CD14-positive monocyte (primary cell): ENCODE measurements around the gene RUNX2. TPM values are rescaled to one million over a fixed set of nuclear protein-coding genes. Genes with fewer than 3 reads are reported as not detected.
A peak's percentile ranks its signal among the peaks of the same experiment; 100 is the strongest.

Experiments used
- DNase-seq, 3 donors: peaks; one replicate each; pipeline ENCODE4 v3.0.0-alpha.2; 2011 to 2022
- H2AFZ ChIP-seq: 2 replicates; pipeline ENCODE4 v1.6.0; 2012; ENCODE audit warnings: mild to moderate bottlenecking, low read depth, low read length, inconsistent platforms; ENCODE audit not compliant: insufficient read depth, poor library complexity, severe bottlenecking
- H3K27ac ChIP-seq, 2 donors: 1 replicate in 1 of 2; 2 replicates in 1 of 2; pipeline ENCODE4 v1.5.1; 2012 to 2013; ENCODE audit warnings: low read length in 2 of 2, control low read depth in 1 of 2, inconsistent platforms in 1 of 2, low read depth in 1 of 2, mild to moderate bottlenecking in 1 of 2
- H3K27me3 ChIP-seq, 2 donors: one replicate each; pipeline versions ENCODE4 v1.6.0 to v1.6.1; 2011 to 2013; ENCODE audit warnings: low read length in 2 of 2; ENCODE audit not compliant: control insufficient read depth in 2 of 2, insufficient read depth in 2 of 2
- H3K36me3 ChIP-seq, 2 donors: replicated peaks in 1 of 2; 1 replicate in 1 of 2; 2 replicates in 1 of 2; pipeline versions ENCODE4 v1.5.1 to v1.6.1; 2012 to 2013; ENCODE audit warnings: low read length in 2 of 2, control low read depth in 1 of 2, inconsistent platforms in 1 of 2, mild to moderate bottlenecking in 1 of 2; ENCODE audit not compliant: insufficient read depth in 2 of 2, control insufficient read depth in 1 of 2
- H3K4me1 ChIP-seq, 2 donors: 1 replicate in 1 of 2; 2 replicates in 1 of 2; pipeline versions ENCODE4 v1.5.1 to v1.6.1; 2012 to 2013; ENCODE audit warnings: low read length in 2 of 2, control low read depth in 1 of 2, inconsistent platforms in 1 of 2, mild to moderate bottlenecking in 1 of 2, moderate library complexity in 1 of 2; ENCODE audit not compliant: insufficient read depth in 2 of 2, control insufficient read depth in 1 of 2
- H3K4me2 ChIP-seq: replicated peaks from 2 replicates; pipeline ENCODE3; 2012; ENCODE audit warnings: low read length, moderate library complexity, mild to moderate bottlenecking; ENCODE audit not compliant: poor library complexity, severe bottlenecking; ENCODE audit errors: extremely low read depth
- H3K4me3 ChIP-seq, 3 experiments: fragments of 200-600 bp in 1 of 3; sonication (generic) in 1 of 3; replicated peaks in 1 of 3; 1 replicate in 2 of 3; 2 replicates in 1 of 3; pipeline ENCODE4 v1.5.1; 2011 to 2013; ENCODE audit warnings: low read length in 3 of 3, mild to moderate bottlenecking in 3 of 3, control low read depth in 2 of 3, low read depth in 2 of 3, inconsistent platforms in 1 of 3, moderate library complexity in 1 of 3
- H3K79me2 ChIP-seq: 2 replicates; pipeline ENCODE4 v1.6.0; 2012; ENCODE audit warnings: mild to moderate bottlenecking, control low read depth, inconsistent platforms, low read length, moderate library complexity; ENCODE audit not compliant: insufficient read depth
- H3K9ac ChIP-seq: 2 replicates; pipeline ENCODE4 v1.6.0; 2017; ENCODE audit warnings: low read length, mild to moderate bottlenecking; ENCODE audit not compliant: insufficient read depth, poor library complexity, severe bottlenecking
- H3K9me3 ChIP-seq, 2 donors: replicated peaks in 1 of 2; 1 replicate in 1 of 2; 2 replicates in 1 of 2; pipeline versions ENCODE4 v1.5.1 to v1.6.1; 2012 to 2013; ENCODE audit warnings: low read length in 2 of 2, control low read depth in 1 of 2; ENCODE audit not compliant: control insufficient read depth in 1 of 2, insufficient read depth in 1 of 2
- H4K20me1 ChIP-seq: 2 replicates; pipeline ENCODE4 v1.6.0; 2012; ENCODE audit warnings: mild to moderate bottlenecking, low read length, control low read depth, moderate library complexity; ENCODE audit not compliant: insufficient read depth
- H3K27ac Mint-ChIP-seq, 7 donors: one replicate each; pipeline ENCODE4 v1.8.0; 2020; ENCODE audit warnings: mild to moderate bottlenecking in 7 of 7, mixed read lengths in 7 of 7, moderate library complexity in 6 of 7, inconsistent platforms in 2 of 7
- H3K27me3 Mint-ChIP-seq, 3 donors: one replicate each; pipeline ENCODE4 v1.8.0; 2021 to 2022; ENCODE audit warnings: low read depth in 3 of 3, mild to moderate bottlenecking in 3 of 3, mixed read lengths in 3 of 3, moderate library complexity in 3 of 3, inconsistent platforms in 1 of 3
- H3K36me3 Mint-ChIP-seq, 2 donors: one replicate each; pipeline ENCODE4 v1.8.0; 2020; ENCODE audit warnings: mixed read lengths in 2 of 2, inconsistent platforms in 1 of 2, mild to moderate bottlenecking in 1 of 2
- H3K4me1 Mint-ChIP-seq: one replicate; pipeline ENCODE4 v1.8.0; 2020; ENCODE audit warnings: mild to moderate bottlenecking, mixed read lengths
- H3K4me3 Mint-ChIP-seq, 2 donors: one replicate each; pipeline ENCODE4 v1.8.0; 2020; ENCODE audit warnings: mild to moderate bottlenecking in 2 of 2, mixed read lengths in 2 of 2, moderate library complexity in 1 of 2
- H3K9me3 Mint-ChIP-seq, 7 donors: one replicate each; pipeline ENCODE4 v1.8.0; 2020 to 2022; ENCODE audit warnings: mixed read lengths in 7 of 7, mild to moderate bottlenecking in 6 of 7, moderate library complexity in 6 of 7, inconsistent platforms in 2 of 7
- WGBS: methylation state at CpG from one replicate; pipeline ENCODE4 v1.1.5; 2013; ENCODE audit warnings: missing lambda C conversion rate; ENCODE audit not compliant: insufficient coverage; 5-methylcytosine and 5-hydroxymethylcytosine counted together
- intact Hi-C, 2 donors: fragments of 100-400 bp; cut with micrococcal nuclease; formaldehyde crosslinking; loops; one replicate each; pipeline versions ENCODE4 v1.15.0 to v1.15.1; 2023
- polyA plus RNA-seq, 3 donors: library from polyadenylated mRNA; depleted of rRNA in 1 of 3; unstranded in 2 of 3; stranded (reverse) in 1 of 3; fragments of 300-500 nt in 2 of 3; fragments of >200 nt in 1 of 3; fragmentation: Illumina TruSeq in 2 of 3; gene quantifications; 1 replicate in 2 of 3; 2 replicates in 1 of 3; pipeline ENCODE4 v1.2.3, GENCODE V29; 2012 to 2021
- TF ChIP-seq, protein P1 (sequence below): fragments of 200-600 bp; IDR thresholded peaks from one replicate; pipeline ENCODE4 v1.8.0; 2022; ENCODE audit warnings: antibody characterized with exemption, mild to moderate bottlenecking

RUNX2 gene
- polyA plus RNA-seq, 3 donors: 1.3 to 5.0 (median 2.5) TPM

- Histone ChIP-seq H3K27ac (no peak overlapping the region), H3K9me3 (no peaks in the 10 kb centered on the region), H3K36me3 (no peaks in the 10 kb centered on the region), H3K79me2 (no peaks in the 10 kb centered on the region), H3K4me3 (no peak overlapping the region), H4K20me1 (no peaks in the 10 kb centered on the region), H3K9ac (no peak overlapping the region), H2AFZ (no peak overlapping the region), H3K4me1 (no peaks in the 10 kb centered on the region), H3K27me3 (no peaks in the 10 kb centered on the region), H3K4me2 (no peak overlapping the region)
- no peaks in the 10 kb centered on the region for H3K36me3 Mint-ChIP-seq
- TF ChIP-seq, protein P1, sequence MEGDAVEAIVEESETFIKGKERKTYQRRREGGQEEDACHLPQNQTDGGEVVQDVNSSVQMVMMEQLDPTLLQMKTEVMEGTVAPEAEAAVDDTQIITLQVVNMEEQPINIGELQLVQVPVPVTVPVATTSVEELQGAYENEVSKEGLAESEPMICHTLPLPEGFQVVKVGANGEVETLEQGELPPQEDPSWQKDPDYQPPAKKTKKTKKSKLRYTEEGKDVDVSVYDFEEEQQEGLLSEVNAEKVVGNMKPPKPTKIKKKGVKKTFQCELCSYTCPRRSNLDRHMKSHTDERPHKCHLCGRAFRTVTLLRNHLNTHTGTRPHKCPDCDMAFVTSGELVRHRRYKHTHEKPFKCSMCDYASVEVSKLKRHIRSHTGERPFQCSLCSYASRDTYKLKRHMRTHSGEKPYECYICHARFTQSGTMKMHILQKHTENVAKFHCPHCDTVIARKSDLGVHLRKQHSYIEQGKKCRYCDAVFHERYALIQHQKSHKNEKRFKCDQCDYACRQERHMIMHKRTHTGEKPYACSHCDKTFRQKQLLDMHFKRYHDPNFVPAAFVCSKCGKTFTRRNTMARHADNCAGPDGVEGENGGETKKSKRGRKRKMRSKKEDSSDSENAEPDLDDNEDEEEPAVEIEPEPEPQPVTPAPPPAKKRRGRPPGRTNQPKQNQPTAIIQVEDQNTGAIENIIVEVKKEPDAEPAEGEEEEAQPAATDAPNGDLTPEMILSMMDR: no peak
- no peak overlapping the region for H3K4me3 Mint-ChIP-seq
- DNase-seq: peak in 1 of 3 donors; percentile 43
- 90% methylated on average over 4 of the region's 6 CpGs for WGBS
- intact Hi-C loops: no loop called here
- H3K27me3 Mint-ChIP-seq: no peaks in the 10 kb centered on the region
- no peak overlapping the region for H3K27ac Mint-ChIP-seq
- H3K9me3 Mint-ChIP-seq: peaks cover 0 to 3% (median 0%) of the 10 kb centered on the region in 7 donors
- H3K4me1 Mint-ChIP-seq: no peaks in the 10 kb centered on the region
These were observed 369.5 kb downstream of the RUNX2 start for GRCh38 chr6:45697605-45698004.

DNA sequence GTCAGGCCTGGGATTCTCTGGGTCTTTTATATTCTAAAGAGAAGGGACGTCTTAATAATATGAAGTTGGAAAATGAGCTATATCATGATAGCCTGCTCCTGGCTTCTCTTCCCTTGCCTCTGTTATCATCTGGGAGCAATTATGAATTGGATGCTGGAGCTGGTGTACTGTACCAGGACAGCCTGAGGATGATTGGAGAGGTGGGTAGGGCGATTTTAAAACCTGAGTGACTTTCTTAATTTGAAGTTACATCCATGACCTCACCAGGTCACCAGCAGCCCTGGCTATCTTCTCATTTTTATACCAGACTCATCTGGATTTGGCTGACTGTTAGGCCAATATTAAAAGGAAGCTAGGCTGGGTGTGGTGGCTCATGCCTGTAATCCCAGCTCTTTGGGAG is 369.9 kb downstream of the RUNX2 start:
- Histone ChIP-seq H3K4me3 (no peak overlapping the region), H3K36me3 (no peaks in the 10 kb centered on the region), H3K79me2 (no peaks in the 10 kb centered on the region), H3K4me1 (no peaks in the 10 kb centered on the region), H4K20me1 (no peaks in the 10 kb centered on the region), H3K27me3 (no peaks in the 10 kb centered on the region), H3K27ac (no peak overlapping the region), H2AFZ (no peak overlapping the region), H3K4me2 (no peak overlapping the region), H3K9me3 (no peaks in the 10 kb centered on the region), H3K9ac (no peak overlapping the region)
- no peak overlapping the region for H3K27ac Mint-ChIP-seq
- no peak overlapping the region for H3K4me3 Mint-ChIP-seq
- TF ChIP-seq, protein P1: no peak
- WGBS: no CpG with 5 or more reads among the region's 2 CpGs
- no peaks in the 10 kb centered on the region for H3K27me3 Mint-ChIP-seq
- no peaks in the 10 kb centered on the region for H3K4me1 Mint-ChIP-seq
- peaks cover 0 to 3% (median 0%) of the 10 kb centered on the region in 7 donors for H3K9me3 Mint-ChIP-seq
- no peak for DNase-seq
- H3K36me3 Mint-ChIP-seq: no peaks in the 10 kb centered on the region
- intact Hi-C loops: no loop called here
